HepG2 (cell line): Measurements from ENCODE around the gene ACER3. TPM values are rescaled to one million over a fixed set of nuclear protein-coding genes. Genes with fewer than 3 reads are reported as not detected.

Source experiments
- ATAC-seq: fragments of 200-7000 bp; cut with Tn5 transposase; 3 replicates; pipeline ENCODE4 v1.9.1; 2020; ENCODE audit warnings: mild to moderate bottlenecking, moderate library complexity
- BruUV-seq: library from RNA; stranded (reverse); fragments of 400-500 nt; replicated peaks from 2 replicates; lab custom pipeline; 2021; lab: Mats Ljungman, UMichigan
- CTCF ChIA-PET: fragments of 300-600 bp; formaldehyde crosslinking; extraction: SDS; loops from one replicate; lab custom pipeline; 2021; ENCODE audit warnings: low total read pairs, inconsistent platforms, low intra/inter-chr PET ratio; lab: Yijun Ruan, JAX
- POLR2A ChIA-PET: fragments of 350-600 bp; sonication (Branson Sonifier 250); formaldehyde crosslinking; loops from one replicate; lab custom pipeline; 2020; ENCODE audit warnings: antibody characterized with exemption, inconsistent platforms; lab: Yijun Ruan, JAX
- DNase-seq: peaks from one replicate; pipeline ENCODE4 v3.0.0-alpha.2; 2015; ENCODE audit warnings: low spot score
- FAIRE-seq: peaks from 3 replicates; lab custom pipeline; 2011; peaks lifted over from hg19 to GRCh38; lab: Jason Lieb, UNC
- H2AFZ ChIP-seq: one replicate; pipeline ENCODE4 v1.6.1; 2011; ENCODE audit warnings: low read length, inconsistent platforms
- H3K27ac ChIP-seq: fragments of 300-600 bp; 3 replicates; pipeline ENCODE4 v1.8.0; 2011; ENCODE audit warnings: mixed run types, mild to moderate bottlenecking, mixed read lengths, low read length, inconsistent platforms; ENCODE audit not compliant: insufficient read depth; ENCODE audit errors: extremely low read length
- H3K27me3 ChIP-seq, 2 experiments: fragments of 200-600 bp in 1 of 2; 2 replicates in 1 of 2; 3 replicates in 1 of 2; pipeline versions ENCODE4 v1.6.0 to v1.8.0; 2011; ENCODE audit warnings: low read length in 2 of 2, mild to moderate bottlenecking in 2 of 2, moderate library complexity in 2 of 2, inconsistent platforms in 1 of 2; ENCODE audit not compliant: insufficient read depth in 2 of 2, control insufficient read depth in 1 of 2
- H3K36me3 ChIP-seq, 2 experiments: fragments of 200-600 bp in 1 of 2; replicated peaks in 1 of 2; 2 replicates in 1 of 2; 3 replicates in 1 of 2; pipeline versions ENCODE4 v1.5.1 to v1.8.0; 2011; ENCODE audit warnings: low read length in 2 of 2, inconsistent platforms in 1 of 2; ENCODE audit not compliant: insufficient read depth in 2 of 2, control insufficient read depth in 1 of 2
- H3K4me1 ChIP-seq: 2 replicates; pipeline ENCODE4 v1.5.1; 2012; ENCODE audit warnings: low read length, inconsistent platforms; ENCODE audit not compliant: insufficient read depth
- H3K4me2 ChIP-seq: 2 replicates; pipeline ENCODE4 v1.6.0; 2011; ENCODE audit warnings: low read depth, low read length, inconsistent platforms
- H3K4me3 ChIP-seq, 3 experiments: fragments of 200-600 bp in 1 of 3; sonication (generic), shearing (Covaris generic) in 1 of 3; replicated peaks in 1 of 3; 2 replicates each; pipeline ENCODE4 v1.5.1; 2011 to 2016; ENCODE audit warnings: low read length in 3 of 3, inconsistent platforms in 2 of 3, low read depth in 2 of 3, mild to moderate bottlenecking in 2 of 3, control low read depth in 1 of 3, mixed read lengths in 1 of 3; ENCODE audit not compliant: insufficient read depth in 1 of 3
- H3K79me2 ChIP-seq: one replicate; pipeline ENCODE4 v1.6.1; 2011; ENCODE audit warnings: low read length, inconsistent platforms; ENCODE audit not compliant: insufficient read depth
- H3K9ac ChIP-seq: 2 replicates; pipeline ENCODE4 v1.6.0; 2011; ENCODE audit warnings: mild to moderate bottlenecking, low read depth, low read length, inconsistent platforms; ENCODE audit not compliant: insufficient read depth
- H3K9me3 ChIP-seq: 2 replicates; pipeline ENCODE4 v1.5.1; 2012; ENCODE audit warnings: mild to moderate bottlenecking, low read length
- H4K20me1 ChIP-seq: 2 replicates; pipeline ENCODE4 v1.6.0; 2011; ENCODE audit warnings: inconsistent platforms, mild to moderate bottlenecking, low read length, moderate library complexity; ENCODE audit not compliant: insufficient read depth
- BORCS8-MEF2B ChIP-seq: sonication (generic); formaldehyde crosslinking; IDR thresholded peaks from 2 replicates; pipeline ENCODE4 v1.8.0; 2022; ENCODE audit warnings: mild to moderate bottlenecking, missing genetic modification reagents
- HBP1 ChIP-seq: IDR thresholded peaks from 2 replicates; pipeline ENCODE4 v1.6.1; 2016; ENCODE audit warnings: low read depth, control low read depth
- PITX1 ChIP-seq: sonication (generic); formaldehyde crosslinking; IDR thresholded peaks from 2 replicates; pipeline ENCODE4 v1.5.1; 2020; ENCODE audit warnings: mild to moderate bottlenecking, missing genetic modification reagents
- ZFP91 ChIP-seq: sonication (generic); formaldehyde crosslinking; IDR thresholded peaks from 2 replicates; pipeline ENCODE4 v1.9.0; 2022; ENCODE audit warnings: missing genetic modification reagents, mild to moderate bottlenecking, borderline replicate concordance
- ZNF101 ChIP-seq: sonication (generic); formaldehyde crosslinking; IDR thresholded peaks from 2 replicates; pipeline ENCODE4 v1.4.0; 2020; ENCODE audit warnings: mild to moderate bottlenecking, low read depth, missing genetic modification reagents, borderline replicate concordance
- ZNF207 ChIP-seq: fragments of 450-650 bp; IDR thresholded peaks from 2 replicates; pipeline ENCODE4 v1.6.1; 2016; ENCODE audit warnings: antibody characterized with exemption, borderline replicate concordance
- ZNF597 ChIP-seq: sonication (generic); formaldehyde crosslinking; IDR thresholded peaks from 2 replicates; pipeline ENCODE4 v1.5.0; 2020; ENCODE audit warnings: missing genetic modification reagents
- WGBS: methylation state at CpG from one replicate; pipeline ENCODE4 v1.1.6; 2017; ENCODE audit warnings: low lambda C conversion rate; 5-methylcytosine and 5-hydroxymethylcytosine counted together
- in situ Hi-C: cut with HindIII; loops from 2 replicates; pipeline ENCODE4 v1.10.0; 2017; ENCODE audit warnings: low pct_unique_long_range_greater_than_20kb; ENCODE audit not compliant: extremely low pct_ligation_motif_present
- intact Hi-C: fragments of 100-400 bp; cut with micrococcal nuclease; formaldehyde crosslinking; loops from one replicate; pipeline ENCODE4 v1.10.0; 2022; ENCODE audit not compliant: unreplicated experiment
- polyA plus RNA-seq, 8 experiments: library from polyadenylated mRNA; depleted of rRNA in 3 of 8; stranded (reverse) in 7 of 8; unstranded in 1 of 8; fragments of >200 nt; fragmentation: Illumina TruSeq in 4 of 8; extraction: Trizol in 4 of 8; gene quantifications; 2 replicates each; pipeline versions ENCODE4 v1.2.1 to v1.2.3, GENCODE V29; 2011 to 2016; ENCODE audit warnings: low read depth in 4 of 8, missing spikeins in 1 of 8, mixed read lengths in 1 of 8; ENCODE audit not compliant: insufficient read depth in 1 of 8
- total RNA-seq, 5 experiments: library from RNA; depleted of rRNA; stranded (reverse); fragments of >200 nt; fragmentation: Illumina TruSeq; extraction: Trizol; gene quantifications; 2 replicates each; pipeline ENCODE4 v1.2.3, GENCODE V29; 2016; ENCODE audit warnings: low read depth in 1 of 5
- TF ChIP-seq, protein P1 (sequence below): sonication (generic); formaldehyde crosslinking; IDR thresholded peaks from 2 replicates; pipeline ENCODE4 v1.5.0; 2020; ENCODE audit warnings: mild to moderate bottlenecking, missing genetic modification reagents, moderate library complexity
- TF ChIP-seq, protein P2 (sequence below): sonication (generic); formaldehyde crosslinking; IDR thresholded peaks from 2 replicates; pipeline ENCODE4 v1.5.1; 2020; ENCODE audit warnings: mild to moderate bottlenecking, missing genetic modification reagents, moderate library complexity

ACER3 gene
- total and polyA plus RNA-seq, 2 of the 13 experiments (the other 11 are each of a cell fraction or from before 2014, with no cell fraction given), result 6.0 to 9.8 TPM

DNA sequence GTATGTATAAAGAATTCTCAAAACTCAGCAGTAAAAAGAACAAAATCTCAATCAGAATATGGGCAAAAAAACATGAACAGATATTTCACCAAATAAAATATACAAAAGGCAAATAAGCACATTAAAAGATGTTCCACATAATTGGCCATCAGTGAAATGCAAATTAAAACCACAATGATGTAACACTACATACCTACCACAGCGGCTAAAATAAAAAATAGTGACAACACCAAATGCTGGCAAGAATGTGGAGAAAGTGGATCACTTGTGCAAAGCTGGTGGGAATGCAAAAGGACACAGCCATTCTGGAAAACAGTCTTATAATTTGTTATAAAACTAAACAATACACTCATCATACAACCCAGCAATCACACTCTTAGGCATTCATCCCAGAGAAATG is 38.3 kb upstream of the ACER3 start (continued):
- no peak for TF ChIP-seq ZNF101 (CRISPR knock-in tag)

- DNase-seq (peak; percentile 31), FAIRE-seq (no peak), ATAC-seq (no peak)
- no peak overlapping the region for H3K4me3 ChIP-seq
- H4K20me1 ChIP-seq, result no peaks in the 10 kb centered on the region; the same call in 1 of the 2 replicates
- CTCF ChIA-PET, result no interaction called here
- H3K79me2 ChIP-seq, result no peaks in the 10 kb centered on the region
- no peaks in the 10 kb centered on the region for H3K36me3 ChIP-seq
- POLR2A ChIA-PET, result no interaction called here
- H3K4me1 ChIP-seq, result no peaks in the 10 kb centered on the region
- in situ Hi-C loops (no loop called here), intact Hi-C loops (no loop called here)
- no TSS peak for BruUV-seq
- peaks cover 0 to 2% of the 10 kb centered on the region in 2 experiments; a peak in 2 of 5 replicates for H3K27me3 ChIP-seq
- no peak overlapping the region for H3K27ac ChIP-seq
- no peak overlapping the region for H3K9ac ChIP-seq
- no peaks in the 10 kb centered on the region for H3K9me3 ChIP-seq
- no peak overlapping the region for H2AFZ ChIP-seq
- H3K4me2 ChIP-seq, result no peak overlapping the region
- WGBS, result 7% methylated on average over 9 of the region's 9 CpGs
- TF ChIP-seq PITX1 (CRISPR knock-in tag) (no peak), ZFP91 (CRISPR knock-in tag) (no peak), HBP1 (CRISPR knock-in tag) (no peak), BORCS8-MEF2B (CRISPR knock-in tag) (no peak), ZNF207 (no peak), ZNF597 (no peak)
- TF ChIP-seq, protein P1, sequence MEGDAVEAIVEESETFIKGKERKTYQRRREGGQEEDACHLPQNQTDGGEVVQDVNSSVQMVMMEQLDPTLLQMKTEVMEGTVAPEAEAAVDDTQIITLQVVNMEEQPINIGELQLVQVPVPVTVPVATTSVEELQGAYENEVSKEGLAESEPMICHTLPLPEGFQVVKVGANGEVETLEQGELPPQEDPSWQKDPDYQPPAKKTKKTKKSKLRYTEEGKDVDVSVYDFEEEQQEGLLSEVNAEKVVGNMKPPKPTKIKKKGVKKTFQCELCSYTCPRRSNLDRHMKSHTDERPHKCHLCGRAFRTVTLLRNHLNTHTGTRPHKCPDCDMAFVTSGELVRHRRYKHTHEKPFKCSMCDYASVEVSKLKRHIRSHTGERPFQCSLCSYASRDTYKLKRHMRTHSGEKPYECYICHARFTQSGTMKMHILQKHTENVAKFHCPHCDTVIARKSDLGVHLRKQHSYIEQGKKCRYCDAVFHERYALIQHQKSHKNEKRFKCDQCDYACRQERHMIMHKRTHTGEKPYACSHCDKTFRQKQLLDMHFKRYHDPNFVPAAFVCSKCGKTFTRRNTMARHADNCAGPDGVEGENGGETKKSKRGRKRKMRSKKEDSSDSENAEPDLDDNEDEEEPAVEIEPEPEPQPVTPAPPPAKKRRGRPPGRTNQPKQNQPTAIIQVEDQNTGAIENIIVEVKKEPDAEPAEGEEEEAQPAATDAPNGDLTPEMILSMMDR, result no peak
- TF ChIP-seq, protein P2, sequence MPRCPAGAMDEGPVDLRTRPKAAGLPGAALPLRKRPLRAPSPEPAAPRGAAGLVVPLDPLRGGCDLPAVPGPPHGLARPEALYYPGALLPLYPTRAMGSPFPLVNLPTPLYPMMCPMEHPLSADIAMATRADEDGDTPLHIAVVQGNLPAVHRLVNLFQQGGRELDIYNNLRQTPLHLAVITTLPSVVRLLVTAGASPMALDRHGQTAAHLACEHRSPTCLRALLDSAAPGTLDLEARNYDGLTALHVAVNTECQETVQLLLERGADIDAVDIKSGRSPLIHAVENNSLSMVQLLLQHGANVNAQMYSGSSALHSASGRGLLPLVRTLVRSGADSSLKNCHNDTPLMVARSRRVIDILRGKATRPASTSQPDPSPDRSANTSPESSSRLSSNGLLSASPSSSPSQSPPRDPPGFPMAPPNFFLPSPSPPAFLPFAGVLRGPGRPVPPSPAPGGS, result no peak
Observed at GRCh38 chr11:76823481-76824028, 37.2 kb upstream of the ACER3 start.
